ENCODE data around the gene GOSR2. TPM values are rescaled to one million over a fixed set of nuclear protein-coding genes. Genes with fewer than 3 reads are reported as not detected.

Gene GOSR2
- total and polyA plus RNA-seq, 2 of the 8 experiments (the other 6 are each of a cell fraction or from before 2014, with no cell fraction given) = 28.2 to 36.2 TPM

- no peak overlapping the region for H3K27ac ChIP-seq (ENCODE audit: low read depth, low read length)
- no peaks in the 10 kb centered on the region for H3K79me2 ChIP-seq (ENCODE audit: control insufficient read depth in 1 of 2, insufficient read depth in 2 of 2, low read length in 2 of 2)
- no peak overlapping the region for H4K91ac ChIP-seq (replicated peaks; ENCODE audit: insufficient read length, low read length)
- 84% methylated on average over 8 of the region's 8 CpGs; no CpG with 5 or more reads in 1 of the 2 experiments for whole genome bisulfite sequencing, 2 experiments (ENCODE audit: extremely low coverage in 1 of 2, insufficient coverage in 1 of 2, insufficient read length in 1 of 2, insufficient replicate concordance in 2 of 2, low coverage in 1 of 2, low lambda C conversion rate in 2 of 2, missing lambda C conversion rate in 1 of 2)
- TF ChIP-seq CHD1 (IDR thresholded peaks at IDR 0.05; ENCODE audit: low read depth, low read length) (no peak), TAF1 (IDR thresholded peaks at IDR 0.05; ENCODE audit: low read depth, low read length) (no peak), ASH2L (IDR thresholded peaks at IDR 0.05; ENCODE audit: low read length) (no peak)
- no peak overlapping the region for H3K4me3 ChIP-seq (ENCODE audit: extremely low read depth in 1 of 4, insufficient read depth in 2 of 4, low read depth in 3 of 4, low read length in 4 of 4)
- H2BK5ac ChIP-seq (ENCODE audit: low read depth, low read length) = no peak overlapping the region
- H2AK5ac ChIP-seq (ENCODE audit: low read depth, low read length) = no peak overlapping the region
- H3K36me3 ChIP-seq (ENCODE audit: control insufficient read depth in 2 of 4, insufficient read depth in 4 of 4, low read length in 3 of 4) = no peaks in the 10 kb centered on the region
- H3K18ac ChIP-seq (ENCODE audit: extremely low read depth, low read length) = no peak overlapping the region
- no peak overlapping the region for H3K4ac ChIP-seq (replicated peaks; ENCODE audit: insufficient read length, low read depth, low read length)
- H4K5ac ChIP-seq (ENCODE audit: insufficient read length, low read depth, low read length) = no peak overlapping the region
- H2BK20ac ChIP-seq (ENCODE audit: low read length) = no peak overlapping the region
- no peak overlapping the region for H2BK12ac ChIP-seq (ENCODE audit: low read depth, low read length)
- H2BK15ac ChIP-seq (ENCODE audit: low read length) = no peak overlapping the region
- H3K56ac ChIP-seq (replicated peaks; ENCODE audit: insufficient read length, low read depth, low read length) = no peak overlapping the region
- no peak overlapping the region for H3K4me2 ChIP-seq (ENCODE audit: insufficient read depth in 1 of 2, low read depth in 2 of 2, low read length in 2 of 2)
- H3K9ac ChIP-seq (replicated peaks in 1 of 4; ENCODE audit: extremely low read depth in 1 of 4, low read depth in 3 of 4, low read length in 3 of 4) = no peak overlapping the region
- no peak overlapping the region for H3K14ac ChIP-seq (ENCODE audit: insufficient read length)
- H3K23ac ChIP-seq (ENCODE audit: insufficient read length) = no peak overlapping the region
- H3K23me2 ChIP-seq (ENCODE audit: low read depth, low read length) = no peaks in the 10 kb centered on the region
- H2BK120ac ChIP-seq (replicated peaks; ENCODE audit: low read depth, low read length) = no peak overlapping the region
- no peaks in the 10 kb centered on the region; a peak in 1 of 7 replicates for H3K27me3 ChIP-seq (replicated peaks in 1 of 4; ENCODE audit: control insufficient read depth in 3 of 4, extremely low read depth in 1 of 4, insufficient read depth in 3 of 4, low read length in 3 of 4)
- CTCF ChIA-PET (ENCODE audit: partially characterized antibody) = interaction anchor here (1.3 to 3.3 kb wide), 7 partner anchors 9 to 31 kb away, joined by 3 to 14 read pairs (median 6); partner anchors contain the start of gene RPRML
- no peaks in the 10 kb centered on the region for H3K79me1 ChIP-seq (ENCODE audit: low read depth, low read length)
- no peaks in the 10 kb centered on the region for H3K9me3 ChIP-seq (ENCODE audit: insufficient read depth in 2 of 2, low read depth in 1 of 2, low read length in 1 of 2)
- POLR2A ChIA-PET (ENCODE audit: partially characterized antibody) = interaction anchor here (1.4 kb wide), 1 partner anchor 20 kb away, joined by 4 read pairs; no protein-coding TSS in a partner anchor
- no peak overlapping the region for H2AFZ ChIP-seq (ENCODE audit: low read length)
- H3K4me1 ChIP-seq (replicated peaks in 1 of 4; ENCODE audit: control insufficient read depth in 3 of 4, insufficient read depth in 4 of 4, low read length in 3 of 4) = no peaks in the 10 kb centered on the region
- no peak for FAIRE-seq
- peaks cover 0 to 1% of the 10 kb centered on the region in 2 experiments for H4K20me1 ChIP-seq (replicated peaks in 1 of 2; ENCODE audit: control insufficient read depth in 1 of 2, insufficient read depth in 2 of 2, low read length in 2 of 2)
- no peak overlapping the region for H4K8ac ChIP-seq (ENCODE audit: extremely low read depth, insufficient read depth, low read length)
- DNase-seq (ENCODE audit: low read depth in 1 of 2, low spot score in 2 of 2) = no peak
Measured at GRCh38 chr17:46968896-46969295, 45.9 kb downstream of the GOSR2 start.
